Eye (tissue), 1 donor: ENCODE measurements around the gene ADGRG1.
A peak's percentile ranks its signal among the peaks of the same experiment; 100 is the strongest.

Experiments
- DNase-seq: peaks from one replicate; pipeline ENCODE4 v3.0.0-alpha.2; 2015

ADGRG1 gene

DNA sequence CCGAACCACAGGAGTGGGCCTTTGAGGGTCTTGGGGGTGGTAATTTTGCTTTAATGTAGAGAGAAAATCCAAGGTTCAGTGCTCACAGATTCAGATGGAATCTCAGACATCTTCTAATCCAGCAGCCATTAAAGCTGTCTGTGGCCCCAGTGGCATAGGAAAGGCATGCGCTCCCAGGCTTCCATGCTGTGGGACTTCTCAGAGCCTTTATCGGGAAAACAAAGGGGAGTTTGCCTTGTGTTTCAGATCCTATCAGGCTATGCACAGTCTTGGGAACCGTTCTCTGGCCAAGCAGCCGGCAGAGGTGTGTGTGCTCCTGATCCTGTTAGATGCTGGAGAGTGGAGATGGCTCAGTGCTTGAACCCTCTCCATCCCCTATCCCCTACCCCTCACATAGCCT lies 7.8 kb downstream of the ADGRG1 start:
- DNase-seq, result no peak

DNA sequence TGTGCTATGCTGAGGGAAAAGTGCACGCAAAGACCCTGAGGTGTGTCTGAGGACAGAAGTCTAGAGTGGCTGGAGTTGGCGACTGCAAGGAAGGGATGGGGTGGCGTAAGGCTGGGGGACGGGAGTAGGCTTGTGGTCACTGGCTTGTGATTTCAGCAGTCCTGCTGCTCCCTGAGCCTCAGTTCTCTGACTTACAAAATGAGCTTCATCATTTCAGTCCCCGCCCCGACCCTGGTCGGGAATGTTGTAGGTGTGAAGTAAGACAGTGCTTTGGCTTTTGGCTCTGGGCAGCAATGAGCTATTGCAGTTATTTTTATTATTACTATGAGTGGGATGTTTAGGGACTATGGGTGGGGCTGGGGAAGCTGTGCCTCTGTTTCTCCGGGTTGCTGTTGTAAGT lies 8.6 kb downstream of the ADGRG1 start:
- DNase-seq, result no peak

DNA sequence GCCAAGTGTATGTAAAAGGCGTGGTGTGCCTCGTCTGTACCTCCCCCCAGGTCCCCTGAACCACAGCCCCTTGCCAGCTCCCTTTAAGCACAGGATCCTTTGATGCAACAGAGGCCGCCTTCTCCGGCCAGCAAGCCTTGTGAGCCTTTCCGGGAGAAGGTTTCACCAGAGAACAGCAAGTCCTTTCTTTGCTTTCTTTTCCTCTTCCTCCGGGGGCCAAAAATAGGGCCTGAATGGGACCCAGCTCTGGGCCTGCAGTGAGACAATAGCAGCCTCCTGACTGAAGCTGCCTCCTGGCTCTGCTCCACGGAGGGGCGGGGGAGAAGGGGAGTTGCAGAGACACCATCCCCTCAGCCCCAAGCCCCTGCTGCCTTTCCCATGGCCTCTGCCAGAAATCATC lies 9.0 kb downstream of the ADGRG1 start:
- peak; percentile 79 for DNase-seq

DNA sequence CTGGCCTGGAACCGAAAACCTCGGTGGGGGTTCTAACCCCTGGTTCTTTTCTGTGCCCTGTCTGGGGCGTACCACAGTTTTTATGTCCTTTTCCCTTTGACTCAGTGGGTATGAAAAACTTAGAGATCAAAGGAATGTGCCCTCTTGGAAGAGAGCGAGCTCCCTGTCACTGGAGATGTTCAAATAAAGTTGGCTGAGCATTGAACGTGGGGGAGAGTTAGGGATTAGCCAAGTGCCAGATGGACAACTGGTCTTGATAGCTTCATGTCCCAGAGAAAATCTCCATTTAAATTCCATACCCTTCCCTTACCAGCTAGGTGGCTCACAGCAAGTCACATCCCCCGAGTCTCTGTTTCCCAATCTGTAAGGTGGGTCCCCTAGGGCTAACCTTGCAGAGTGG lies 9.5 kb downstream of the ADGRG1 start:
- no peak for DNase-seq

DNA sequence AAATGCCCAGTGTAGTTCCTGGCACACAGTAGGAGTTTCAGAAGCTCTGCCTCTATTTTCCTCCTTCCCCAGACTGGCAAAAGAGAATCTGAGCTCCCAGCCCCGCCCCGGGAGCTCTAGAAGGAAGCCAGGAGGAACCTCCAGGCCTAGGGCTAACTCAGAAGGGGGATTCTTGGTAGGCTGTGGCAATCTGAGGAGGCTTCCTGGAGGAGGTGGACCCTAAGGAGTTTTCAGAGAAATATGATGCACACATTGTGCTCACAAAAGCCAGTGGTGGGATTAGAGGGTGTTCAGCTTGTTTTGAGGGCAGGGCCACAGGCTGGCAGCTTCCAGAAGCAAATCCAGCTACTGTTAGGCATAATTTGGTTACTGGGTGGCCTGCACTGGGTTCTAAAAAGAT lies 10.0 kb downstream of the ADGRG1 start:
- no peak for DNase-seq

DNA sequence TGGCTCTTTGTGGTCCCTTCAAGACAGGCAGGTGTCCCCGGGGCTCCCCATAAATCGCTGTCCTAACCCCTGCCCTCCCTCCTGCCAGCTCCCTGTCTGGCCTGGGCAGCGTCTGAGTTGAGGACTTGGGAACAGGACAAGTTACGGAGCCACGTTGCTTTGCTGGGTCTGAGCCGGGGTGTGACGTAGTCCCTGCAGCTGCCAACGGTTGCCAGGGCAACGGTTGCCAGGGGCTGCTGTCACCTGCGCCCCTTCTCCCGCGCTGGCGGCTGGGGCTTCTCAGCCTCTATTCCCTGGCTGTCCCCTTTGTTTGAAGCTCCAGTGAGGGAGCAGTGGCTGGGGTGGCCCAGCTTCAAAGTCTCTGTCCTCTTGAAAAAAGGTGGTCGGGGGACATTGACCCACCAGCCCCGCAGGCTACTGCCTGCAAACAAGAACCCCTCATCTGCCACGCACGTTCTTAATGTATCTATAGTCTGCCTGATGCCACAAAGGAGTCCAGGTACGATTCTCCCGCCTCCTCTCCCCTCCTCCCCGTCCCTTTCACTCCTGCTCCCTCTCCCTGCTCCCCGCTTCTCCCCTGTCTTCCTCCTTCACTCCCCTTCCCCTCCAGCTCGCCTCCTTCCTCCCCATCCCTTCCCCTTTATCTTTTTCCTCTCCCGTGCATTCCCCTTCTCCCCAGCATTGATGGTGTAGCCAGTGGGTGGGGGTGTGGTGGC lies 10.9 kb downstream of the ADGRG1 start:
- peak; percentile 97 for DNase-seq

DNA sequence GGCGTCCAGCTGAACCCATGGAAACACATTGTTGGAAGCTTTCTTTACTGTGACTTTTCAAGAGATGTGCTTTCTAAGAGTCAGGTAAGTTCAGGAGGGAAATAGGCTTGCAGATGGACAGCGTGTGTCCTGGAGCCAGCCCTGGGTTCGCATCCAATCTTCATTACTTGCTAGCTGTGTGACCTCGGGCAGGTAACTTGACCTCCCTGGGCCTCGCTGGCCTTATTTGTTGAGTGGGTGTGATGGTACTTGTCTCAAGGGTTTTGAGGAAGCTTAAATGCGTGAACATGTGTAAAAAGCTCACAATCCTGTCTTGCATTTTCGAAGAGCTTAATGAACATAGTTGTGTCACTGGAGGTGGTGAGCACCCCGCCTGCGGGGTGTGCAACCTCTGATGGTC lies 11.8 kb downstream of the ADGRG1 start:
- no peak for DNase-seq

DNA sequence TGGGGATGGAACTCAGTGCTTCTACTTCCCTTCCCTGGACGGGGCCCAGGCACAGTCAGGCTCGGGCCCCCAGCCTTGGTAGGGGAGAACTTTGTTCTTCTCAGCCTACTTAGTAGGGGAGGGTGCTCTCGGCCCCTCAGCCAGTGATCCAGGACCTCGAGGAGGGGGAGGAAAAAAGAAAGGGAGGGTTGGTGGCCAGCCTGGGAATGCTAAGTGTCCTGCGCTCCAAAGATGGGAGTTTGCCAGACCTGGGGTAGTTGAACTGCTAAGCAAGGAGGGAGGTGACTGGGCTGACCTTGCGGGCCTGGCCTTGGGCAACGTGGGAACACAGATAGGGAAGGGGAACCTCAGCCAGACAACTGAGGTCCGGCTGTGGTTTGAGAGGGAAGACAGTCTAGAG lies 12.2 kb downstream of the ADGRG1 start:
- DNase-seq, result no peak

DNA sequence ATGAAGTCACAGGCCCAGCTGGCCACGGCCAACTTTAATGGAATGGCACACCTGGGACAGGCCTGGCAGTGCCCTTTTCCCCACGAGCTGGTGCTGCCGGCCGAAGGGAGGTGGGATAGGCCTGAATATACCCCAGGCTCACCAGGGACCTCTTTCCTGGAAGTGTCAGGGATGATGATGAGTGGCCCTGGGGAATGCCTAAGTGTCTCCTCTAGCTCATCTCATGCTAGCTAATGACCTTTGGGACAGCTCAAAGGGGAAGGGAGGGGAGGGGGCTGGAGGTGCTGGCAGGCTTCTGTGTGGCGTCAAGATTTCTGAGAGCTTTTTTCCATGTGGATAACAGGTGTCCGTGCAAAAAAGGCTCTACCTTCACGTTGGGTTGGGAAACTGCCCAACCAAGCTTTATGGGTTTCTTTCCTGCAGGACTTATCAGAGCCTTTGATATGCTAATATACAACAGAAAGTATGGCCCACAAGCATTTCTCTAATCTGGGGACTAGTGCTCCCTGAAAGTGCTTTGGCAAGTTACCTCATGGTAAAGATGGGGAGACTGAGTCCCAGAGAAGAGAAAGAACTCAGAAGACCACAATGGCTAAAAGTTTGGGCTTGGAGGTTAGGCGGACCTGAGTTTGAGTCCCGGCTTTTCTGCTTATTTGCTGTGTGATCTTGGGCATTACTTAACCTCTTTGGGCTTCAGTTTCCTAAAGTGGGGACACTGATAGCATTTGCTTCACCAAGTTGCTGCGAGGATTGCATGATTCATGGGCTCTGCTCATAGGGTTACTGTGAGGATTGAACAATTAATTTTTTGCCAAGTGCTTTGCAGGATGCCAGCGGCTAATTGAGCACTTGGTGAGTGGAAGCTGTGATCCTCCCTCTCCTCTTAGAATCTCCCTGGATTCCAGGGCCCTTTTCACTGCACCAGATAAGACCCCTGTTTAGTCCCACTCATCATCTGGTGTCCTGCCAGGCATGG lies 14.0 kb downstream of the ADGRG1 start:
- peak; percentile 58 for DNase-seq

DNA sequence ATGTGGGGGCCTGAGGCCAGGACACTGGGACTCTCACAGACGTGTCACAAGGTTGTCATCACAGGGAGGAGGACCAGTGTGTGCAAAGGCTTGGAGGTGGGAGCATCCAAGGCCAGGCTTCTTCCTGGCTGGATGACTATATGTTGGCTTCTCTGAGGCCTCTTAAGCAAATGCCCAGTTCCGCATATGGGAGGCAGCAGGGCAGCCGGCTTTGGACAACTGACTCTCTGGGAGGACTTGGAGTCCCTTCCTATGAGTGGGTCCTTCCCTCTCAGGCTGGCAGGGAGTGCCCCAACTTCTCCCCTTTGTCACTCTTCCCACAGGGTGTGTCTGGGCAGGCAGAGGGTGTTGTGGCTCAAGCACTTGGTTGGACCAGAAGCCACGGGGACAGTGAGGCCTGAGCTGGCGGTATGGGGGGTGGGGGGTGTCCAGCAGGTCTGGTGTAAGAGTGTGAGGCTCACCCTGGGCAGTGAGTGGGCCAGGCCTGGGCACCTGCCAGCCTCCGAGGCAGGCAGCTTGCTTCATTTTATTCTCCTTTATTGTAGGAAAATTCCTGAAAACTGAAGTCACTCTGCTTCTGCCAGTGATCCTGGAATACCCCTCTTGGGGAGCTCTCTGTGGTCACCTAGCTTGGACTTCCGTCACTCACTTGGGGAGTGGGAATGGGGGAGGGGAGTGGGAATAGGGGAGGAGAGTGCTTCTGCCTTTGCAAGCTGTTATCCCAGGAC lies 14.9 kb downstream of the ADGRG1 start:
- no peak for DNase-seq

DNA sequence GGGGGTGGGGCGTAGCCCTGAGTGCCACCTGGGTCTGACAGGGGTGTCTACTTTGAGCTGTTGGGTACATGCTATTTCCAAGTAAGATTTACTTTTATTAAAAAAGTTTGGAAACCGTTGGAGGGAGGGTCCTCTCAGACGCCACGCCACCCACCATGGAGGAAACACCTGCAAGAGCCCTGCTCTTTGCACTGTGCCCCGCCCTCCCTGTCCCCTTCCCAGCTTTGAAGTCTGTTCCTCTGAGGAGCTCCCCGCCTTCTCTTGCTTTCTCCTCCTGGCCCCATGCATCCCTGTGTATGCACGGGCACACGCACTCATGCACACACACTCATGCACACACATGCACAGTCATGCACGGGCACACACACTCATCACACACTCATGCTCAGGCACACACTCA lies 15.5 kb downstream of the ADGRG1 start:
- no peak for DNase-seq

DNA sequence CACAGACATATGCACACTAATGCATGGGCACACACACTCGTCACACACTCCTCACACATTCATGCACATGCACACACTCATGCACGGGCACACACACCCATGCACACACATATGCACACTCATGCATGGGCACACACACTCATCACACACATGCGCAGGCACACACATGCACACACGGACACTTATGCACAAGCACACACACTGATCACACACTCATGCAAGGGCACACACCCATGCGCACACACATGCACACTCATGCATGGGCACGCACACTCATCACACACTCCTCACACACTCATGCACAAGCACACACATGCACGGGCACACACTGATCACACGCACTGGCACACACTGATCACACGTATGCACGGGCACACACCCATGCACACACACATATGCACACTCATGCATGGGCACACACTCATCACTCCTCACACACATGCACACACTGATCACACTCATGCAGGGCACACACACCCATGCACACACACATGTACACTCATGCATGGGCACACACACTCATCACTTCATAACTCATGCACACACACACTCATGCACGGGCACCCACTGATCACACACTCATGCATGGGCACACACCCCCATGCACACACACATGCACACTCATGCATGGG lies 16.1 kb downstream of the ADGRG1 start:
- no peak for DNase-seq

DNA sequence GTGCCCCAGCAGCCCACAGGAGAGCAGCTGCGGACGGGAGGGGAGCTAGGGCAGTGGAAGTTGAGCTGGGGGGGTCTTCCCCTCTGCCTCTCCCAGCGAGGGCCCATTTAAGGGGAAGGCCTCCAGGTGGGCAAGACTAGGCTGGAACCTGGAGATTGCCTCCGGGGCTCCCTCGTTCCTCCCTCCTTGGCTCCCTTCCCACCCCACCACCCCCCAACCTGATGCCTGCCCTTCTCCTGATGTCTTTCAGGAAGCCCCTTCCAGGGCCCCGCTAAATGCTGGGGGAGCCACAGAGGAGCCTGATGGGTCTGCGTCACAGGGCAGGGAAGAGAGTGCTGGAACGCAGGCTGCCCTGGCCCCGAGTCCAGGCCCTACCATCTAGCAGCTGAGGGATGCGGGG lies 16.7 kb downstream of the ADGRG1 start:
- peak; percentile 51 for DNase-seq

DNA sequence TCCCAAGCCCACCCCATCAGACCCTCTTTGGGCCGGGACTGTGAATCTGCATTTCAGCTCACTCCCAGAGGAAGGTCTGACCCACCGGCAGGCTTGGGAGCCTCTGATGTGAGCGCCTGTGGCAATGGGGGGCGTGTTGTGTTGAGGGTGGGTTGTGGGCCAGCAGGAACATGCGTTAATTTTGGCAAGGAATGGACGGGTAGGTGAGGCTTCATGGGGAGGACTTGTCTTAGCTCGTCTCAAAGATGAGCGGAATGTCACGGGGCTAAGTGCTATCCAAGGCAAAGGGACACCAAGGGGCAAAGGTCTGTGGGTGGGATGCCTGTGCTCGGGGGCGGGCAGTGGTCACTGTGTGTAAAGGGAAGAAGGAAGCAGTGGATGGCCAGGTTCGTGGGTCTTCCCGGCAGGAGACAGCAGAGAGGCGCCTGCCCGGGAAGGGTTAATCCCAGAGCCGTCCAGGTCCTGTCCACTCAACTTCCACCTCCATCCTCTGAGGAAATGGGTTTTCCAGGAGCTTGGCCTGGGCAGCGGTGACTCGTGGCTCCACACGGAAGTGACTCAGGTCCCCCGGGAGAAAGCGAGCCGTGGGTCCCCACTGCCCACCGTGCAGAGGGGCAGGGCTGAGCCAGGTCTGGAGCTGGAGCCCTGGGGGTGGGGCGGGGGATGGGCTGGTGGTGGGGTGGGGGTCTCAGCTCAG lies 17.4 kb downstream of the ADGRG1 start:
- DNase-seq, result no peak

DNA sequence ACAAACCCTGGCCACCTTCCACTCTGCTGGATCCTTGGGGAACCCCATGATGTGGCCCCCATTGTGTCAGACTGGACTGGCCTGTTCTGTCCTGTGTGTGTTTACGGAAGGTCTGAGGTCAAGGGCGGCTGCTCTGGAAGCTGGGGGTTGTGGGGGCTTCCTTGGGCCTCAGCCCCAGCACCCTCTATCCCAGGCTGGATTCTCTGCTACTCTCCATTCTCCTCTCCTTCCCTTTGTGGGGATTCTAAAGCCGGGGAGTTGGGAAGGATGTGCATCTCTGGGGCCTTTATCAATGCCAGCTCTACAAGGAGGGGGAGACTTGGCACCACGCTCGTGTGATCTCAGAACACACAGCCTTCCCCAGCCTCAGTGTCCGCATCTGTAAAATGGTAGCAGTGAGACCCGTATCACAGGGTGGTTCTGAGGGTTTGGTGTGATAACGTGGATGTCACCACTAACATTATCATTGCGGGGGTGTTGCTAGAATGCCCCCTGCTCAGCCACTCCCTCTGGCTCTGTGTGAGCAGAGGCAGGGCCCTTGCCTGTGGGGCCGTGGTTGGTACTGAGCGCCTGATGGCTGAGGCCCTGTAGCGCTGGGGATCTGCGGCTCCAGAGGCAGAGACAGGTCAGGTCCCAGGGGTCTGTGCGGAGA lies 18.1 kb downstream of the ADGRG1 start:
- no peak for DNase-seq

DNA sequence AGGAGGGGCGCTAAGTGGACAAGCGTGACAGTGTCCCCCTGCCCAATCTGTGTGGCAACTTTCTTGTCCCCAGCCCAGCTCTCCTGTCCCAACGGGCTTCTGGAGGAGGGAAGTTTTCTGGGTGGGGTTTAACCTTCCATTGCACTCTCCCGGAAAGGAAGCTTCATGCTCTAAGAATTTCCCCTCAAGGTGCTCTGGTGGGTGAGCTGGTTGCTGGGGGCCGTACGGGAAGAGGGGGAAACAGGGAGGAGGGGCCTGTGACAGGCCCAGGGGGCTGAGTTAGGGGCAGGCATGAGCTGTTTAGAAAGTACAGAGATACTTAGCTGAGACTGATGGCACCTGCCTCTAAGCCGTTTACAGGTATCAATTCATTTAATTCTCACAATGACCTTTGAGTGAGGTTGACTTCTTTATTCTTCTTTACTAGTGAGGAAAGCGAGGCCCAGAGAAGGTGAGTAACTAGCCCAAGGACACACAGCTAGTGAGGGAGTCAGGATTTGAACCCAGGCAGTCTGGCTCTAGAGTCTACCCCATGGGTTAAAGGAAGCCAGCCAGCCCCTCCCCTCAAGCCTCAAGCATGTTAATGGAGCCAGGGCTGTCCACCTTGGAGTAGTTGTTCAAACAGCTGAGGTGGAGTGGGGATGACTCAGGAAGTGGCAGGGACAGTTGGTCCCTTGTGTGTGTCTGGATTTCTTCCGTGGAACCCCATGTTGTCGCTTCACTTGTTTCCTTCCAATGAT lies 18.9 kb downstream of the ADGRG1 start:
- DNase-seq, result peak; percentile 41

DNA sequence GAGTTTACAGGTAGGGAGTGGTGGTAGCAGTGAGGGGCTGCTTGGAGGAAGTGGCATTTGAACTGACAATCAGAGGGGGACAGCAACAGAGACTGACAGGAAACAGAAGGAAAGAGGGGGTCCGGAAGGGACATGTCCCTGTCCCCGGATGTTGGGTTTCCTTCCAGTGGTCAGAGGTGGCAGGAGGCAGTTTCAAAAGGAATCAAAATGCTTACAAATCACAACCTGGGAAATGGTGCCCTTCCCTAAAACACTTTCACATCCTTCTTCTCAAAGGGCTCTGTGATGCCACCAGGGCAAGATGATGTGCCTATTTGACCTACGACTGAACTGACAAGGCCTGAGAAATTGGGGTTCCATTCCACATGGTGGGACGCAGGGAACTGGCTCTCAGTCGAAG lies 19.7 kb downstream of the ADGRG1 start:
- DNase-seq, result no peak

DNA sequence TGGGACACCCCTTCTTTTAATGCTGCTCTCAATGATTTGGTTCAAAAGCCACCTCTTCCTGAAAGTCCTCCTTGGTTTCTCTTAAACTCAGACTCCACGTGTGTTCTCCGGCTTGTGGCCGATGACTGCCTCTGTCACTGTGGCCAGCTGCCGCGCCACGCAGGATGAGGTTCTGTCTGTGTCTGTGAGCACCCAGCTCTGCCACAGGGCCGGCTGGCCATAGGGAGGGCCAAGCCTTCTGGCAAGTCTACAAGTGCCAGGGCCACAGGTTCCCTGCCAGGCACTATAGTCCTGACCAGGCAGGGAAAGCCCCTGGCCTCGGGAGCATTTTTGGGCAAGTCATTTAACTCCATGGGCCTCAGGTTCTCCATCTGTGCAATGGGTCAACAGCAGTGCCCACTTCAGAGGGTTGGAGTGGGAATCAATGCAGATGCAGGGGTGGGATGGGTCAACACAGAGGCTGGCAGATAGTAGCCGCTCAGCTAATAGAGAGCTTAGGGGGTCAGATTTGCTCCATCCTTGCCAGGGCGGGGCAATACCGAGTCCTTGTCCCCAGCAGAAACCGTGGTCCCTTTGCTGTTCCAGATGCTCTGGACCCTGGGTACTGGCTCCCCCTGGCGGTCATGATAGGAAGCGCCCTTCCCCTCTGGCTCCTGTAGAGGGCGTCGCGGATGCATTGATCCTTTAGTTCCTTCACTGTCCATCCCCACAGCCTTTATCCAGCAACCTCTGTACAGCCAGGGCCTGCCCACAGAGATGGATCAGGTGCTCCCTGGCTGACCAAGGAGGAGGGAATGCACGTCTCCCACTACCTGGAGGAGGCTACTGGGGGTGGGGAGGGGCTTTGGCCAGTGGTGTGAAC lies 20.4 kb downstream of the ADGRG1 start:
- peak; percentile 94 for DNase-seq

DNA sequence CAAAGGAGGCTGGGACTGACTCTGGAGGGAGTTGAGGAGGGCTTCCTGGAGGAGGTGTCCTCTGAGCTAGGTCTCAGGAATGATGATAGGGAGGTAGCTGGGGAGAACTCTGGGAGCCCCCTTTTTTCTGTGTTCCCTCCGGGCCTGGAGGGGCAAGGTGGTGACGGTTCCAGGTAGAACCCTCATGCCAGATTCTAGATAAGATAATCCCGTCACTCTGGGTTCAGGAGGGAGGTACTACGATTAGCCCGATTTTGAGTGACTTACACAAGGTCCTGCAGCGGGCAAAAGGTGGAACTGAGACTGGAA lies 21.0 kb downstream of the ADGRG1 start:
- DNase-seq, result no peak

DNA sequence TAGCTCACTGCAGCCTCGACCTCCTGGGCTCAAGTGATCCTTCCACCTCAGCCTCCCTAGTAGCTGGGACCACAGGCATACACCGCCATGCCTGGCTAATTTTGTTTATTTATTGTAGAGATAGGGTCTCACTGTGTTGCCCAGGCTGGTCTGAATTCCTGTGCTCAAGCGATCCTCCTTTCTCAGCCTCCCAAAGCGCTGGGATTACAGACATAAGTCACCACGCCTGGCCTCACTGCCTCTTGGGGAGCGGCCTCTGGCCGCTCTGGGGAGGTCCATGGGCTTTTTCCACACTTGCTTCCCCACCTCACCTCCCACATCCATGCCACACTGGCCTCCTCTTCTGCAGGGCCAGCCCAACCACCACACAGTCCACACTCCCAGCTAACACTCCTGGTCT lies 21.4 kb downstream of the ADGRG1 start:
- no peak for DNase-seq
